GM18909 (cell line): ENCODE results near the gene RIOK2.
A peak's percentile ranks its signal among the peaks of the same experiment; 100 is the strongest.
"Not testable (repeated sequence)": the region's sequence is repeated elsewhere in the genome, so short reads cannot be mapped to it uniquely, and the experiment has no call there.

Experiments
- ATAC-seq: cut with Tn5 transposase; IDR thresholded peaks from one replicate; pipeline ENCODE4 v1.9.1; 2021; ENCODE audit warnings: mild to moderate bottlenecking; ENCODE audit not compliant: unreplicated experiment, poor library complexity

RIOK2 gene

DNA sequence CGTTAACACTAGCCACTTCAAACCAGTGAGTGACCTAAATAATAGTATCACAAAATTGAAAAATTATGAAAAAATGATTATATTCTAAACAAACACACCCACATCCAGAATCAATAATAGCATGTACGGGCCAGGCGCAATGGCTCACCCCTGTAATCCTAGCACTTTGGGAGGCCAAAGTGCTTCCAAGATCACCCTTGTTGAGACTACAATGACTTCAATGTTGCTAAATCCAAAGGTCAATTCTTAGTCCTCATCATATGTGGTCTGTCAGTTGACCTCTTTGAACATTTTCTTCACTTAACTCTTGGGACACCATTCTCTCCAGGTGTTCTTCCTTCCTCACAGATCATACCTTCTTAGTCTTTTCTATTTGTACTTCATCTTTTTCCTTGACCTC, 11.3 kb downstream of the RIOK2 start:
- no peak for ATAC-seq

DNA sequence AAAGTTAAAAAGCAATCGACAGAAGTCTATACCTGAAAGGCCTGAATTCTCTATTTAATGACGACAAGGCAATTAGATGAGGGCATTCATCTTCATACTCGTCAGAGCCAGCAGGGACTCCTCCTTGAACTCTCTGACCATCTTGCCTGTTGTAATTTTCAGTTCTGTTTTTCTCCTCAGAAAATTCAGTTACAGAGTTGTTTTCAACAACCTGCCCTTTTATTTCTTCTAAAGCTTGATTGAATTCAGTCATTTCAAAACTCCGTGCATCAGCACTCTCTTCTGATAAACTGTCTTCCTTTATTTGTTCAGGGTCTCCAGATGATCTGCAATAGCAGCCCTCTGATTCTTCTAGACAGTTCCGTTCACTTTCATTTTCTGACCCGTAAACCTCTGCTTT, 15.6 kb downstream of the RIOK2 start:
- ATAC-seq, result peak; percentile 64

DNA sequence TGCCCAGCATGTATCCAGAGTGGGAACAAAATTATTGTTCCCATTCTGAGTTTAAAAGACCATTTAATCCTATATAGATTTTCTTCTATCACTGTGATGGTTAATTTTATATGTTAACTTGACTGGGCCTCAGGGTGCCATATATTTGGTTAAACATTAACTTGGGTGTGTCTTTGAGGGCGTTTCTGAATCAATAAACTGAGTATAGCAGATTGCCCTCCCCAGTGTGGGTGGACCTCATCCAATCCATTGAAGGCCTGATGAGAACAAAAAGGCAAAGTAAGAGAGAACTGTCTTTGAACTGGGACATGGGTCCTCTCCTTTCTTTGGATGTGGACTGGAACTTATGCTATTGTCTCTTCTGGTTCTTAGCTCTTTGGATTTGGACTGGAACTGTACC, 17.3 kb downstream of the RIOK2 start:
- ATAC-seq, result no peak

DNA sequence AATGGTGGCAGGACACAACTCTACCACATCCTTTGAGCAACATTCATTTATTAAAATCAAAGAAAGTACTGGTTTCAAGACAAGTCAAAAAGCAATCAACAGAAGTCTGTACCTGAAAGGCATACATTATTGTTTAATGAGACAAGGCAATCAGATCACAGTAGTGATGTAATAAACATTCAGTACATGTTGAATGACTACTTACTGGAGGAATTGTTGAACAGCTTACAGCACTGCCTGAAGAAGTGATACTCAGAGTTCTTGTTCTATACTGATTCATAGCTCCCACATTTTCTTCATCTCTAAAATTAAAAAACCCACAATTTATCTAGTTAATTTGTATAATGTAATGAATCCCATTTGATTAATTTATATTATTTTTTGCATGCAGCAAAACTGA, 18.2 kb downstream of the RIOK2 start:
- ATAC-seq, result no peak

DNA sequence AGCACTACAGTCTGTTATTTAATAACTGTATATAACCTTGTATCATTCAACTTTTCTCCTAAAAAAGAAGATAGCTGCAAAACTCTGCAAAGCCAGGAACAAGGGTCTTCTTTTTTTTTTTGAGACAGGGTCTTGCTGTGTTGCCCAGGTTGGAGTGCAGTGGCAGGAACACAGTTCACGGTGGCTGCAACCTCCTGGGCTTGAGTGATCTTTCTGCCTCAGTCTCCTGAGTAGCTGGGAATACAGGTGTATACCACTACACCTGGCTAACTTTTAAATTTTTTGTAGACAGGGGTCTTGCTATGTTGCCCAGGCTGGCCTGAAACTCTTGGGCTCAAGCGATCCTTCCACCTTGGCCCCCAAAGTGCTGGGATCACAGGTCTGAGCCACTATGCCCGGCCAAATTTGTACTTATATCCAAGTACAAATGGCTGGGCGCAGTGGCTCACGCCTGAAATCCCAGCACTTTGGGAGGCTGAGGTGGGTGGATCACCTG, 19.2 kb downstream of the RIOK2 start:
- ATAC-seq, result no peak

DNA sequence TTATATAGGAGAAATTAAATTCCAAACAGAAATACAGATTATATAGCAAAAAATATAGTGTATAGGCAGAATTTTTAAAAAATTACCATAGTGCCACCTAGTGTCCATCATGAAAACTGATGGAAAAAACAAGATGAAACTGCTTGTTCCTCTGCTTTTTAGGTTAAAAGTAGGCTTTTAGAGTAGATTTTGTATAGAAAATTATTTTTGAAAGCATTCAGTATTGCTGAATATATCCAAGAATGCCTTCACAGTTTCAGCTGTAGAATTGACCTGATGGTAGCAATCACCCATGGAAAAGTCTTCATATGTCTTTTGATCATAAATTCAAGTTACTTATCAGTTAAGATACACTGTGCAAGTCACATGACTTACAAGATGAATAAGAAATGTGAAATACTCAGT, 19.7 kb downstream of the RIOK2 start:
- ATAC-seq, result no peak

DNA sequence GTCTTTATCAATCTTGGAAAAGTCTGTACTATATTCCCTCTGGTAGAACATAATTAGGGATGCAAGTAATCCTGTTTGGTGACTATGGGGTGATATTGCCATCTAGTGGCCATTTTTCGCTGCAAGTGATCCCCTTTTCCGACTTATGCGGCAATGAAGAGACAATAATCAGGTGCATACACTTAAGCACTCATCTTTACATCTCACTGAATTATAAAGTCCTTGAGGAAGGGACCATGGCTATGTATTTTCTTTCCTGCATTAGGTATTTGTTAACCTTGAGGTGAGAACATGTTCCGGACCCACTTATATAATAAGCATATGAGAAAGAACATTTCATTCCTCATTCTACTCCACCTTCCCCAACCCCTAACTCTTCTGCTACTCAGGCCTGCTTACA, 21.0 kb downstream of the RIOK2 start:
- no peak for ATAC-seq

DNA sequence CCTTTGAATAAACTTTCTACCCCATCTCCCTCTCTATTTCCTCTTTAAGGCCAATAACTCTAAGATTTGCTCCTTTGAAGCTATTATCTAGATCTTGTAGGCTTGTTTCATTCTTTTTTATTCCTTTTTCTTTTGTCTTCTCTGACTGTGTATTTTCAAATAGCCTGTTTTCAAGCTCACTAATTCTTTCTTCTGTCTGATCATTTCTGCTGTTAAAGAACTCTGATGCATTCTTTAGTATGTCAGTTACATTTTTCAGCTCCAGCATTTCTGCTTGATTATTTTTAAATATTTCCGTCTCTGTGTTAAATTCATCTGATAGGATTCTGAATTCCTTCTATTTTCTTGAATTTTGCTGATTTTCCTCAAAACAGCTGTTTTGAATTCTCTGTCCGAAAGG, 25.4 kb downstream of the RIOK2 start:
- no peak for ATAC-seq

DNA sequence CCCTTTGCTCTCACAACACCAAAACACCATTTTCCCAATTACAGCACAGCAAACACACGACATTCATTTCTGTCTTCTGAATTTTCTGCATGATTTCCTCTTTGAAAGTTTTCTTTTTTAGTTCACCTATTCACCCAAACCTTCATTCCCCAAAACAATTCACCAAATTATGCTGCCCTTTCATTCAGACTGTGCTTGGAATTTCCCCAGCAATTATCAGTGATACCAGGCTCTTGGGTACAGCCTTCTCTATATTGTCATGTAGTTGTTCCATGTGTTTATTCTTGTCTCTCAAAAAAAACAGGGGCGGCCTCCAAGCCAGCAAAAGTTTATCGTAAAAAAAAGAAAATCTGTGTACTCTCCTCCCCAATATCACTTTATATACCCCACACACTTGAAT, 31.7 kb downstream of the RIOK2 start:
- no peak for ATAC-seq

DNA sequence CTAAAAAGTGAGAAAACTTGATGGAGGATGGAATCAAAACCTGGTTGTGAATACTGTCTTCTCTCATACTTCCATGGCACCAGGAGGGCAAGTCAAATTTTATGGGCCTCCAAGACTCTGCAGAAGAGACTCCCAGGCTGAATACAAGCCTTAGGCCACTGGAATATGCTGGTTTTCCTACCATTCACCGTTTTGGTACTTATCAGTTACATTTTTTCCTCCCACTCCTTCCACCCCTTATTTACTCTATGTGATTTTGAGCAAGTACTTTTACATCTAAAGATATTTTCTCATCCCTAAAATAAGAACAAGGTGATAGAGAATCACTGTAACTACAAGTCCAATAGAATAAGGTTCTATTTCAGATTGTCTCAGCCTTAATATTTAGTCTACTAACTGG, 32.6 kb downstream of the RIOK2 start:
- no peak for ATAC-seq

DNA sequence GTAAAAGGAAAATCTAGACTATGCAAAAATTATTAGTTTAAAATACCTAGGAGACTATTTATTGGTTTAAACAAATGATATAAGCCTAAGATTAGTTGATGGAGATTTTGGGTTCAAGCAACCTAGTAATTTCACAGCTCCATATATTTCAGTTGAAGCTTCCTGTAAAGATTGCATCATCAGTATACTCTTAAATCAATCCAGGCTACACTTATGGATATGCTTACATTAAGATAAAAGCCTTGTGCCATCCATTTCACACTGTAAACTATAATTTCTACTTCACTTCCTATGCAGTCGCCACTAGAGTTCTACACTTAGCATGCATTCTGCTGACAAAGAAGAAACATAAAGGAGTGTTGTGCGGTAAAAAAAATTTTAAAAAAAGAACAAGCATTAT, 33.3 kb downstream of the RIOK2 start:
- no peak for ATAC-seq

DNA sequence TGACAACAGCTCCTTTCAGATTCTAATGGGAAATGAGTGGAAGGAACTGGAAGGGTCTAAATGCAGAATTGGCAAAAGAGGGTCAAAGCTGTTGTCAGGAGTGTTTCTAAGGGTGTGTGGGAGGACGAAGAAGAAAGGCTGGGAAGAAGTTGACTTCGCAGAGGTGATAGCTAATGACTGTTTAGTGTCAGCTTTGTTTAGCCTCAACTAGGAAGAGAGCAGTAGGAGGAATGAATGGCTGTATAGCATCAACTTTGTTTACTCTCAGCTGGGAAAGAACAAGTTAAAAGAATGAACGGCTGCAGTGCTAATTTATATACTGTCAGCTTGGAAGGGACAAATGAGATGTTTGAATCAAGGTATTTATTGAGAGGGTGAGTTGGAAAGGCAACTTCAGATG, 34.8 kb downstream of the RIOK2 start:
- no peak for ATAC-seq

DNA sequence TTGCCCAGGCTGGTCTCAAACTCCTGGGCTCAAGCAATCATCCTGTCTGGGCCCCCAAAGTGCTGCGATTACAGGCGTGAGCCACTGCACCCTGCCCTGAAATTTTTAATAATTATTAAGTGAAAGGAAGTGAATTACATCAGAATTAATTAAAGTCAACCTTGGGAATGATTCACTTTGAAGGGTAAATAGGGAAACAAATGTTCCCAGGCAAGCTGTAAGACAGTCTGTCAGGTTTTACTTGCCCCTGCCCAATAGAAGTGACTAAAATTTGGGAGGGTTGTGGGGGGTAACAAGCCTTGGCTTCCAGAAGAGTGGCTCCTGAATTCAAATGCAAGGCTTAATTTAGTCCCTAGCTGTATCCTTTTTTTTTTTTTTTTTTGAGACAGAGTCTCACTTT, 39.3 kb downstream of the RIOK2 start:
- ATAC-seq, result no peak

DNA sequence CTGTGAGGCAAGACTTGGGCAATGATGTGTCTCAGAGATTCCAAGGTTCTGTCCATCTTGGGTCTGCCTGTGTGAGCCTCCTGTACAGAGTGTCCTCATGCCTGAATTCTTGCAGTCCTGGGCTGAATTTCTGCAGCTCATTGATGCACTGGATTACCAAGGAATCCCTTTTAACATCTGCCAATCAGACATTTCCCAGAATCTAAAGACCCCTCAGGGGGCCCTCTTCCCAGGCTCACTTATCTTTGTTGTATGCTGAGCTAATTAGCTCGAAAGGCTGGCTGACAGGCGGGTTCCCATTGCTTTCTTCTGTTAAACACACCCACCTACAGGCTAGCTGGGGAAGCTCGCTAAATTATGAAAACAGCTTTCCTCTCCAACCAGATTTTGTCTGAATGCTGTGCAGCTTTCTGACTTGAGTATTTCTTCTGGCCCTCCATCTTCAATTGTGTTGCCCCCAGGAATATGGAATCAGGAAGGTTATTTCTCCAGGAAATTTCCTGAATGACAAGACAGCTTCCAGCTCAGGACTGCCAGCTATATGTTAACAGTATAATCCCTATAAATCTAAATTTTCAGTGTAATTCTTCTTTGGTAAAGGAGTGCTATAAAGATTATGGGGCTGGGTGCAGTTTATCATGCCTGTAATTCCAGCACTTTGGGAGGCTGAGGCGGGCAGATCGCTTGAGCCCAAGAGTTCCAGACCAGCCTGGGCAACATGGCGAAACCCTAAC, 40.4 kb downstream of the RIOK2 start, which contains the start of gene LIX1:
Gene LIX1, minus strand, starts transcription at position 91 of the 734 bp plus-strand sequence. Its CDS starts 35 bp downstream, at position 56.
- ATAC-seq, result peak; percentile 84

DNA sequence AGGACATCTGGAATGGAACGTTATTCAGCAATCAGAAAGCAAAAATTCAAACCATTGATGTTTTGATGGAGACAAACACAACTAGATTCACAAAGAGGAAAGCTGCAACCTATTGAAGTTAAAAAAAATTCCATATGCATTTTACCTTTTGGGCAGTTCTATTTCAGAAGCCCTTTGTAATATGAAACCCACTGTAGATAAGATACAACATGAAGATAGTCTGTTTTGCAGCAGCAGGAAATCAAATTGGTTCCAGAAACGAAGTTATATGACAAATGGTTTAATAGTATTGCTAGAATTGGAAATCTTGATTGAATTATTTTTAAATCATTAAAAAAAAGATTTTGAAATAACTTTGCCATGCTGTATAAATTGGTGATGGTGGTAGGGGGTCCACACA, 41.5 kb downstream of the RIOK2 start:
- no peak for ATAC-seq

DNA sequence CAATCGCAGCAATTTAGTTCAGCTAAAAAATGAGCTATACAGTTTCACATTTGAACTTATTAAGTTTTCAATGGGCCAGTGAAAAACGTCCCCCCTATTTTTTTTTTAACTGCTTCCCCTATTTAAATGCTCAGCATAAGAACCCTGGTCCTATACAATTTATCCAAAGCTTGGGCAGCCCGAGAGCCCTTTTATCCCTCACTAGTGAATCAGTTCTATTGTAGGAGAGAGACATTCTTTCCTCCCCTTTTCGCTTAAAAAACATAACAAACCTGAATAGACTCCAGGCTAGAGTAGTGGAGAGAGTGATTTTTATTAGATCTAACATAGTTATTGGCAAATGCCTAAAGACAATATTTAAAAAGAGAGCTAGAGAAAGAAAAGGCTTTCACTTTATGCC, 42.0 kb downstream of the RIOK2 start:
- ATAC-seq, result no peak

DNA sequence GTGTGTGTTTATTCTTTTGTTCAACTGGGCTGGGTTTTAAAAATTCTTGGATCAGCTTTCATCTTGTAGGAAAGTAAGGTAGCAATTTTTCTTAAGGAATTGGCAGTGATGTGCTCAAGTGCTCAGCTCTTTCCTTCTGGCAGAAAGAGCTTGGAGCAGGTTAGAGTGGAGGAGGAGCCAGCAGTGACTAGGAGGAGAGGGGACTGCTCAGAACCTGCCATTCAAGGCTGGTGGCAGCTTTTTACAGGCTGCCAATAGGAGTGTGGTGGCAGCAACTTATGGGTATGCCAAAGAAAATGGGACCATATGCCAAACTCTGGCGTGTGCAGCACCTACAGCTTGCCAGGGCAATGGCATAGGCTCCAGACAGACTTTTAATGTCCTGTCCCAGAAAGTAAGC, 42.8 kb downstream of the RIOK2 start:
- not testable (repeated sequence) for ATAC-seq

DNA sequence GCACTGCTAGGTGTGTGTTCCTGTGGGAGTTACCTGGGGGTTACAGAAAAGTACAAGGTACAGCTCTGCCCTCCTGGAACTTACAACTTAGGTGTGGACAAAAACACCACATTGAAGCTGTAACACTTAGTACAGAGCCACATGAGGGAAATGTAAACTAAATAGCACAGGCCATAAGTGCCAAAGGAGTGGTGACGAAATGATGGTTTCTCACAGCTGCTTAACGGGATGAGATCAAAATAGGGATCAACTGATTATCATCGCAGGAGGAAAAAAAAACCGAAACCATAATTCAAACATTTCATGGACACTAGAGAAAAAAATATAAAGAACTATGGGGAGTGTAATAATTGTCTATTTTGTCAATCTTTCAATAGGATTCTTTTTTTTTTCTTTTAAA, 46.6 kb downstream of the RIOK2 start:
- ATAC-seq, result no peak

DNA sequence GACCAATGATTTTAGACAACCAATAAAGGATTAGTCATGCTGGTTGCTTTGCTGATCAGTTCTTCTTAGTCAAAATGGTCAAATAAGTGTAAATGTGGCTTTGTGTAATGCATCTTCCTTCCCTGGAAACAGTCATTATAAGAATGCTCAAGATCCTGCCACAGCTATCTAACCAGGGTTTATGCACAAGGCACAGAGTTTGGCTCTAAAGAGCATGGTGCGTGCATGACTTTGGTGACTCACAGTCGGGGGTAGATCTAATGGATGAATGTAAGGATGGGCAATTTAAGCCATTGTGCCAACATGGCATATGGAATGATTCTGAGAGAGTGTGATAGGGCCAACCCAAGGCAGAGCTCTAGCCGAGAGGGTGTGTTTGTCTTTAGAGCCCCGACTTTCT, 47.2 kb downstream of the RIOK2 start:
- no peak for ATAC-seq

DNA sequence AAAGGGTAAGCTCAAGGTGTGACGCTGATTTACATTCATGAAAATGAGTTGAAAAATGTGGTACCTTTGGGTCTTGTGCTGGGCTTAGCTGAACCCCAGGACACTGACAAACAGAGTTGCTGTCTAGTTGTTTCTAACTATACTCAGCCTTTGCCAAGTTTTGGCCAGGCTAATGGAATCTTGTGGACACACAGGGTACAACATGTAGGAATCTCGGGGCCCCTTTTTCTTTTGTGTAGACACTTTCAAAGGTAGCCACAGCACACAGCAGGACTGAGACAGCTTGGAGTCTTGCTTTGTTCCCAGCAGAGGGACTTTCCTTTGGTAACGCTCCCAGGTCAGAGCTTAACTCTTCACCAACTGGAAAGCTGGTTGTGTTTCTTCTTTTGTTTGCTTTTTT, 48.4 kb downstream of the RIOK2 start:
- ATAC-seq, result no peak

DNA sequence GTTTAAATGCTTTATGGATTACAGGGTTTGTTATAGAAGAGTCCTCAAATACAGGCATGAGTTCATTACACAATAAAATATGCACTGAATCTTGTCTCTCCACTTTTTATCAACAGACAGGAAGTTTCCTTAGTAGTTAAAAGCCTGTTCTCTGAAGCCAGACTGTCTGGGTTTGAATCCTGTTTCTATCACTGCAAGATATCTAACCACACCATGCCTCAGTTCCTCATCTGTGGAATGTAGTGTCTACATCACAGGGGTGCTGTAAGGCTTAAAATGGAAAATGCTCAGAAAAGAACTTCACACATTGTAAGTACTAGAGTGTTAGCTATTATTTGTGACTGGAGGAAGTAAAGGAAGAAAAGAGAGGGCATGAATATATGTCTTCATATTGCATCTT, 49.9 kb downstream of the RIOK2 start:
- no peak for ATAC-seq

DNA sequence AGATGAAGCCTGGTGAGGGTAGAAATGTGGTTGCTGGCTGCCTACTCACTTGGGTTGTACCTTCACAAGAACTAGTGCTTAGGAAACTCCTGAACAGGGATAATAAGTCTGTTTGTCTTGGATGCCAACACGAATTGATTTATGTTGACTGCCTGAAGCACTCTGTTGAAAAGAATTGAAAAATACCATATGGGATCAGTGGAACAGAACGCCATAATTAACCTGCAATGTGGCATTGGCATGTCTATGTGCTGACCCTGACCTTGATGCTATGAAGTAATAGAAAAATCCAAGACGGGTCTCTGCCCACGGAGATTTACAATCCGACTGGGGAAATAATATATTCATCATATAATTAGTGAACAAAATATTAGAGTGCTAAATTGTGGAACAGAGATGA, 51.1 kb downstream of the RIOK2 start:
- no peak for ATAC-seq
